Loucy (cell line): ENCODE results near the gene TBC1D3B.

Experiments used
- H2AFZ ChIP-seq: fragments of 200-600 bp; sonication (generic); 2 replicates; pipeline ENCODE4 v1.6.0; 2016; ENCODE audit warnings: antibody characterized with exemption, mild to moderate bottlenecking, low read length, moderate library complexity
- H3F3A ChIP-seq: fragments of 200-600 bp; 2 replicates; pipeline ENCODE4 v1.6.0; 2016; ENCODE audit warnings: antibody characterized with exemption, low read depth, mild to moderate bottlenecking
- H3K27me3 ChIP-seq: fragments of 200-600 bp; sonication (generic); 2 replicates; pipeline ENCODE4 v1.6.1; 2014; ENCODE audit warnings: low read length, mild to moderate bottlenecking; ENCODE audit not compliant: insufficient read depth, poor library complexity, severe bottlenecking
- H3K36me3 ChIP-seq: fragments of 200-600 bp; sonication (generic); 2 replicates; pipeline ENCODE4 v1.6.1; 2016; ENCODE audit warnings: low read length; ENCODE audit not compliant: insufficient read depth
- H3K4me1 ChIP-seq: fragments of 200-600 bp; sonication (generic); 2 replicates; pipeline ENCODE4 v1.5.1; 2014; ENCODE audit warnings: low read length, mild to moderate bottlenecking; ENCODE audit not compliant: insufficient read depth, poor library complexity, severe bottlenecking
- H3K4me2 ChIP-seq: fragments of 200-600 bp; sonication (generic); 2 replicates; pipeline ENCODE4 v1.6.0; 2014; ENCODE audit warnings: antibody characterized with exemption, low read length, low read depth, mild to moderate bottlenecking; ENCODE audit not compliant: poor library complexity, severe bottlenecking
- H3K4me3 ChIP-seq: fragments of 200-600 bp; sonication (generic); 2 replicates; pipeline ENCODE4 v1.5.1; 2014; ENCODE audit warnings: low read length, mild to moderate bottlenecking, mixed read lengths; ENCODE audit not compliant: poor library complexity, severe bottlenecking
- H3K79me2 ChIP-seq: fragments of 200-600 bp; sonication (generic); 2 replicates; pipeline ENCODE4 v1.6.1; 2014; ENCODE audit warnings: low read length; ENCODE audit not compliant: insufficient read depth
- H3K9ac ChIP-seq: fragments of 200-600 bp; sonication (generic); 2 replicates; pipeline ENCODE4 v1.6.0; 2014; ENCODE audit warnings: mild to moderate bottlenecking, low read depth, low read length, moderate library complexity; ENCODE audit not compliant: poor library complexity, severe bottlenecking
- H3K9me2 ChIP-seq: fragments of 200-600 bp; sonication (generic); replicated peaks from 2 replicates; pipeline ENCODE4 v1.6.1; 2016; ENCODE audit warnings: low read depth, low read length, mixed read lengths
- H3K9me3 ChIP-seq: fragments of 200-600 bp; sonication (generic); 2 replicates; pipeline ENCODE4 v1.6.1; 2014; ENCODE audit warnings: mild to moderate bottlenecking, antibody characterized with exemption, low read length, low read depth; ENCODE audit not compliant: insufficient read depth
- H4K20me1 ChIP-seq: fragments of 200-600 bp; sonication (generic); 2 replicates; pipeline ENCODE4 v1.6.0; 2014; ENCODE audit warnings: antibody characterized with exemption, low read length, mild to moderate bottlenecking; ENCODE audit not compliant: insufficient read depth, poor library complexity, severe bottlenecking
- CTCF ChIP-seq: fragments of 200-600 bp; sonication (generic); conservative IDR thresholded peaks from 2 replicates; pipeline ENCODE4 v1.5.1; 2014; ENCODE audit warnings: mild to moderate bottlenecking, antibody characterized with exemption, low read length
- EZH2phosphoT487 ChIP-seq: fragments of 200-600 bp; IDR thresholded peaks from 2 replicates; pipeline ENCODE4 v1.6.1; 2018; ENCODE audit warnings: antibody characterized with exemption, mild to moderate bottlenecking, moderate library complexity, borderline replicate concordance

TBC1D3B gene

GRCh38 chr17:36133602-36134236 lies 42.7 kb downstream of the TBC1D3B start:
- no peaks in the 10 kb centered on the region for H3K4me1 ChIP-seq
- H3K9me3 ChIP-seq: no peaks in the 10 kb centered on the region
- H3K4me2 ChIP-seq: no peak overlapping the region

DNA sequence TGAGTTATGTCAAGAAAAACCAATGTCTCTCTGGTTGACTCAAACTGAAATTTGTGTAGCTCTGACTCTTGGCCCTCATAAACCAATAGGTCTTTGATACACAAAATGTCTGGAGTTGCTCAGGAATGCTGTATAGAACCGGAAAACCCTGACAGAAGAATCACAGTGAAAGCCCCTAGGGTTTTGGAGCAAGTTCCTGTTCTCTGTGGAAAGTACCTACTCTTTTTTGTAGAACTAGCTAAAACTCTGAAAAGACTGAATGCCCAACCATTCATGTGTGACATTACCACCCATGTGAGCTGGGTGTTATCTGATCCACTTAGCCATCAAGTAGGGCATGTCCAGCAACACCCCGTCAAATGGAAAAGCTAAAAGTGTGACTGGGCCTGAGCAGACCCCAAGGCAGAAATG lies 44.0 kb downstream of the TBC1D3B start:
- no peaks in the 10 kb centered on the region for H3F3A ChIP-seq
- H3K4me3 ChIP-seq: no peak overlapping the region
- H3K9ac ChIP-seq: no peak overlapping the region
- no peaks in the 10 kb centered on the region for H4K20me1 ChIP-seq
- TF ChIP-seq EZH2phosphoT487 (no peak), CTCF (no peak)
- H3K27me3 ChIP-seq: no peaks in the 10 kb centered on the region
- no peaks in the 10 kb centered on the region for H3K9me2 ChIP-seq
- peaks cover under 1% of the 10 kb centered on the region for H3K4me1 ChIP-seq
- no peaks in the 10 kb centered on the region for H3K9me3 ChIP-seq
- H3K79me2 ChIP-seq: no peaks in the 10 kb centered on the region
- no peak overlapping the region for H2AFZ ChIP-seq
- H3K4me2 ChIP-seq: no peak overlapping the region
- no peaks in the 10 kb centered on the region for H3K36me3 ChIP-seq

More at GRCh38 chr17:36133602-36134236, 42.7 kb downstream of the TBC1D3B start:
- H3K36me3 ChIP-seq: no peaks in the 10 kb centered on the region
- H4K20me1 ChIP-seq: no peaks in the 10 kb centered on the region
- TF ChIP-seq EZH2phosphoT487 (no peak), CTCF (no peak)
- no peaks in the 10 kb centered on the region for H3K9me2 ChIP-seq
- no peaks in the 10 kb centered on the region for H3K27me3 ChIP-seq
- H3K79me2 ChIP-seq: no peaks in the 10 kb centered on the region
- no peak overlapping the region for H3K9ac ChIP-seq
- no peak overlapping the region for H2AFZ ChIP-seq
- no peak overlapping the region for H3K4me3 ChIP-seq
- H3F3A ChIP-seq: no peaks in the 10 kb centered on the region

GRCh38 chr17:36131931-36132330 lies 44.5 kb downstream of the TBC1D3B start:
- Histone ChIP-seq H3K27me3 (no peaks in the 10 kb centered on the region), H3K4me2 (no peak overlapping the region), H3K9me2 (no peaks in the 10 kb centered on the region), H3K9me3 (no peaks in the 10 kb centered on the region), H3K4me3 (no peak overlapping the region), H2AFZ (no peak overlapping the region), H3F3A (no peaks in the 10 kb centered on the region), H3K36me3 (no peaks in the 10 kb centered on the region), H4K20me1 (no peaks in the 10 kb centered on the region), H3K4me1 (peaks cover 5% of the 10 kb centered on the region), H3K9ac (no peak overlapping the region), H3K79me2 (no peaks in the 10 kb centered on the region)
- TF ChIP-seq CTCF: no peak
- TF ChIP-seq EZH2phosphoT487: no peak
